ENCODE data around the gene GPR42.
"Not testable (repeated sequence)": the region's sequence is repeated elsewhere in the genome, so short reads cannot be mapped to it uniquely, and the experiment has no call there.

The GPR42 gene

DNA sequence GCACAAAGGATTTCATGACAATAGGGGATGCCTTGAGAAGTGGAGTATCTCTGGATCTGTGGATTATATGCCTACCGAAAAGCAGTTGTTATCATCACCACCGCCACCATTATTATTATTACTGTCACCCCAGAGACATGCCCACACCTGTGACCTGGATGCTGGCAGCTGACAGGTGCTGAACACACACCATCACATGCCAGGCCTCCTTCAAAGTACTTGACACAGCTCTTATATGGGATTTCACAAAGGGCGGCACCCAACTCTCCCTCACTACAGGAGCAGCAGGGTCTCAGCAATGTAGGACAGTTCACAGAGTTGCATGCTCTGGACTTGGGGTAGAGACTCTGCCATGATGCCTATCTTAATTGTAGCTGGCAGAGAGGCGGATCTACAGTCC lies 5.6 kb upstream of the GPR42 start:
- no peak for DNase-seq (ENCODE audit: low read depth)
- TF ChIP-seq, protein P1, sequence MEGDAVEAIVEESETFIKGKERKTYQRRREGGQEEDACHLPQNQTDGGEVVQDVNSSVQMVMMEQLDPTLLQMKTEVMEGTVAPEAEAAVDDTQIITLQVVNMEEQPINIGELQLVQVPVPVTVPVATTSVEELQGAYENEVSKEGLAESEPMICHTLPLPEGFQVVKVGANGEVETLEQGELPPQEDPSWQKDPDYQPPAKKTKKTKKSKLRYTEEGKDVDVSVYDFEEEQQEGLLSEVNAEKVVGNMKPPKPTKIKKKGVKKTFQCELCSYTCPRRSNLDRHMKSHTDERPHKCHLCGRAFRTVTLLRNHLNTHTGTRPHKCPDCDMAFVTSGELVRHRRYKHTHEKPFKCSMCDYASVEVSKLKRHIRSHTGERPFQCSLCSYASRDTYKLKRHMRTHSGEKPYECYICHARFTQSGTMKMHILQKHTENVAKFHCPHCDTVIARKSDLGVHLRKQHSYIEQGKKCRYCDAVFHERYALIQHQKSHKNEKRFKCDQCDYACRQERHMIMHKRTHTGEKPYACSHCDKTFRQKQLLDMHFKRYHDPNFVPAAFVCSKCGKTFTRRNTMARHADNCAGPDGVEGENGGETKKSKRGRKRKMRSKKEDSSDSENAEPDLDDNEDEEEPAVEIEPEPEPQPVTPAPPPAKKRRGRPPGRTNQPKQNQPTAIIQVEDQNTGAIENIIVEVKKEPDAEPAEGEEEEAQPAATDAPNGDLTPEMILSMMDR (IDR thresholded peaks at IDR 0.05; ENCODE audit: insufficient read depth, low read depth, low read length, missing control alignments): no peak

DNA sequence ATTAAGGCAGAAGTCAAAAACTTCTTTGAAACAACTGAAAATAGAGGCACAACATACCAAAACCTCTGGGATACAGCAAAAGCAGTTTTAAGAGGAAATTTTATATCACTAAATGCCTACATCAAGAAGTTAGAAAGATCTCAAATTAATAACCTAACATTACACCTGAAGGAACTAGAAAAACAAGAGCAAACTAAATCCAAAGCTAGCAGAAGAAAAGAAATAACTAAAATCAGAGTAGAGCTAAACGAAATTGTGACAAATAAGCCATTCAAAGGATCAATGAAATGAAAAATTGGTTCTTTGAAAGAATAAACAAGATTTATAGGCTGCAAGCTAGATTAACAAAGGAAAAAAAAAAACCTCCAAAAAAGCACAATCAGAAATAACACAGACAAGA lies 2.5 kb upstream of the GPR42 start:
- no peak overlapping the region for H3K4me3 ChIP-seq (ENCODE audit: low read length)
- TF ChIP-seq, protein P1 (IDR thresholded peaks at IDR 0.05; ENCODE audit: insufficient read depth, low read depth, low read length, missing control alignments): no peak
- DNase-seq (ENCODE audit: low read depth): no peak

More for the DNA sequence above, 5.6 kb upstream of the GPR42 start:
- H3K4me3 ChIP-seq (ENCODE audit: low read length): no peak overlapping the region

DNA sequence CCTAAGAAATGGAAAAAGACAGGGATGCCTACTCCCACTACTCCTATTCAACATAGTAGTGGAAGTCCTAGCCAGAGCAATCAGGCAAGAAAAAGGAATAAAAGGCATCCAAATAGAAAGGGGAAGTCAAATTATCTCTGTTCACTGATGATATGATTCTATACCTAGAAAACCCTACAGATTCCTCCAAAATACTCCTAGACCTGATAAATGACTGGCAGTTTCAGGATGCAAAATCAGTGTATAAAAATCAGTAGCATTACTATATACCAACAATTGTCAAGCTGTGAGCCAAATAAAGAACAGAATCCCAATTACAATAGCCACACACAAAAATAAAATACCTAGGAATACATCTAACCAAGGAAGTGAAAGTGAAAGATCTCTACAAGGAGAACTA lies 1.3 kb upstream of the GPR42 start:
- TF ChIP-seq, protein P1 (IDR thresholded peaks at IDR 0.05; ENCODE audit: insufficient read depth, low read depth, low read length, missing control alignments): no peak
- no peak overlapping the region for H3K4me3 ChIP-seq (ENCODE audit: low read length)
- DNase-seq (ENCODE audit: low read depth): no peak

DNA sequence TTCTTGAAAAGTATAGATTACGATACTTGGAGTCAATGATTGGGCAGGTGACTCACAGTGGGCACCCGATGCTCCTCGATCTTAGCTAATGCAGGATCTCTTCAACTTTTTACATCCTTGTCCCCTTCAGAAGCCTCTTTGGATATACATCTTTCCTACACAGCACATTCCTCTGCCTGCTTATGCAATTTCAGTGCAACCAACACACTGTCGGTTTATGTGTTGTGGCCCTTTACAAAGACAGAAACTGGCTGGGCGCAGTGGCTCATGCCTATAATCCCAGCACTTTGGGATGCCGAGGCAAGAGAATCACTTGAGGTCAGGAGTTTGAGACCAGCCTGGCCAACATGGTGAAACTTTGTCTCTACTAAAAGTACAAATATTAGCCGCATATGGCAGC lies 2.6 kb downstream of the GPR42 start:
- DNase-seq (ENCODE audit: low read depth): no peak
- no peak overlapping the region for H3K4me3 ChIP-seq (ENCODE audit: low read length)
- TF ChIP-seq, protein P1 (IDR thresholded peaks at IDR 0.05; ENCODE audit: insufficient read depth, low read depth, low read length, missing control alignments): no peak

DNA sequence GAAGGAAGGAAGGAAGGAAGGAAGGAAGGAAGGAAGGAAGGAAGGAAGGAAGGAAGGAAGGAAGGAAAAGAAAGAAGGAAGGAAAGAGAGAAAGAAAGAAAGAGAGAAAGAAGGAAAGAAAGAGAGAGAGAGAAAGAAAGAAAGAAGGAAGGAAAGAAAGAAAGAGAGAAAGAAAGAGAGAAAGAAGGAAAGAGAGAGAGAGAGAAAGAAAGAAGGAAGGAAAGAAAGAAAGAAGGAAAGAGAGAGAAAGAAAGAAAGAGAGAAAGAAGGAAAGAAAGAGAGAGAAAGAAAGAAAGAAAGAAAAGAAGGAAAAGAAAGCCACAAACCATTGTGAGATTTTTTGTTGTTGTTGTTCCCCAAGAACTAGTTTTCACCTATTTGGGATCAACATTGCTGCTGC lies 3.2 kb downstream of the GPR42 start:
- not testable (repeated sequence) for DNase-seq (ENCODE audit: low read depth); H3K4me3 ChIP-seq (ENCODE audit: low read length)

DNA sequence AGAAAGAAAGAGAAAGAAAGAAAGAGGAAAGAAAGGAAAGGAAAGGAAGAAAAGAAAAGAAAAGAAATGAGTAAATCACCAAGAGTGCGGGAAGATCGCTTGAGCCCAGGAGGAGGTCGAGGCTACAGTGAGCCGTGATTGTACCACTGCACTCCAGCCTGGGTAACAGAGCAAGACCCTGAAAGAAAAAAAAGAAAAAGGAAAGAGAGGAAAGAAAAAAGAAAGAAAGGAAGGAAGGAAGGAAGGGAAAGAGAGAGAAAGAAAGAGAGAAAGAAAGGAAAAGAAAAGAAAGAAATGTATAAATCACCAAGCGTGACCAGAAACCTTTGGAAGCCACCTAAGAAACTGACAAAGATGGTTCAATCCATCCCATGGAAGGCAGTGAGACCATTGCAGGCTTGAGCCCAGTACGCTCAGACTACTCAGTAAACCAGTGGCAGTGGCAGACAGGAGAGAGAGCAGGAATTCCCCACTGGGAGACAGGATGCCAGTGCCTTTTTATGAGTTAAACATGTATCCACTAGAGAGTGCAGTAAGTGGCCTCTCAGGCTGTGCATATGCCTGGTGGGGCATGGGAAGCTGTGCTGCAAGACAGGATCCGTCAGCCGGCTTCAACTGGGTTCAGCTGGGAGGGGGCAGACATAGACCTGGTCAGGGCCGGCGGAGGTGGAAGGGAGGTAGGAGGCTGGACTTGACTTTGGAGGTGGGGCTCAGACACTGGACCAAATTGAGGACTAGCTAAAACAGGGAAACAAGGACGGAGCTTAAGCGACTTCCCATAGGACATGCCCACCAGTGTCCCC lies 4.8 kb downstream of the GPR42 start:
- TF ChIP-seq, protein P1 (IDR thresholded peaks at IDR 0.05; ENCODE audit: insufficient read depth, low read depth, low read length, missing control alignments): no peak
- DNase-seq (ENCODE audit: low read depth): no peak
- no peak overlapping the region for H3K4me3 ChIP-seq (ENCODE audit: low read length)

DNA sequence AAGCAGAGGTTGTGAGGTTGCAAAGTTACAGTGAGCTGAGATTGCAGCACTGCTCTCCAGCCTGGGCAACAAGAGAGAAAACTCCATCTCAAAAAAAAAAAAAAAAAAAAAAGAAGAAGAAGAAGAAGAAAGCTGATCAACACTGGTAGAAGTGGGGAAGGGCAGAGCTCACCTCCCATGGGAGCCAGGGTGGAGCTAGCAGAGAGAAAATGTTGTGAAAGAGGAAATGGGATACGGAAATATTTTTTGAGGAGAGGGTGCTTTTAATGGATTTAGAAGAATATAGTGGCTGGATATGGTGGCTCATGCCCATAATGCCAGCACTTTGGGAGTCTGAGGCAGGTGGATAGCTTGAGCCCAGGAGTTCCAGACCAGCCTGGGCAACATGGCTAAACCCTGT lies 6.8 kb downstream of the GPR42 start:
- no peak overlapping the region for H3K4me3 ChIP-seq (ENCODE audit: low read length)
- no peak for DNase-seq (ENCODE audit: low read depth)
- TF ChIP-seq, protein P1 (IDR thresholded peaks at IDR 0.05; ENCODE audit: insufficient read depth, low read depth, low read length, missing control alignments): no peak
